KMS-11 (cell line): ENCODE measurements around the gene TSPAN9.

Experiments used
- H2AFZ ChIP-seq: fragments of 200-600 bp; sonication (generic); 2 replicates; pipeline ENCODE4 v1.6.1; 2016; ENCODE audit warnings: antibody characterized with exemption, mixed run types, low read depth
- H3K27ac ChIP-seq: fragments of 200-600 bp; sonication (generic); 2 replicates; pipeline ENCODE4 v1.6.1; 2016; ENCODE audit warnings: mild to moderate bottlenecking, mixed run types
- H3K27me3 ChIP-seq: fragments of 200-600 bp; sonication (generic); 2 replicates; pipeline ENCODE4 v1.6.1; 2017; ENCODE audit warnings: mild to moderate bottlenecking, low read depth, mixed run types, moderate library complexity; ENCODE audit not compliant: insufficient read depth
- H3K36me3 ChIP-seq: fragments of 200-600 bp; sonication (generic); 2 replicates; pipeline ENCODE4 v1.6.1; 2017; ENCODE audit warnings: mild to moderate bottlenecking, mixed run types; ENCODE audit not compliant: insufficient read depth
- H3K4me1 ChIP-seq: fragments of 200-600 bp; sonication (generic); 2 replicates; pipeline ENCODE4 v1.6.1; 2016; ENCODE audit warnings: mild to moderate bottlenecking, low read depth, mixed run types; ENCODE audit not compliant: poor library complexity, severe bottlenecking
- H3K4me2 ChIP-seq: fragments of 200-600 bp; sonication (generic); 2 replicates; pipeline ENCODE4 v1.7.0; 2016; ENCODE audit warnings: mild to moderate bottlenecking, mixed run types
- H3K4me3 ChIP-seq: fragments of 200-600 bp; sonication (generic); IDR thresholded peaks from 2 replicates; pipeline ENCODE4 v1.6.1; 2017; ENCODE audit warnings: low read depth, low read length, mixed read lengths; ENCODE audit not compliant: insufficient read depth
- H3K79me2 ChIP-seq: fragments of 200-600 bp; sonication (generic); 2 replicates; pipeline ENCODE4 v1.6.1; 2016; ENCODE audit warnings: low read depth, mixed run types; ENCODE audit not compliant: insufficient read depth
- H3K9ac ChIP-seq: fragments of 200-600 bp; sonication (generic); 2 replicates; pipeline ENCODE4 v1.6.1; 2016; ENCODE audit warnings: mild to moderate bottlenecking, mixed run types
- H4K20me1 ChIP-seq: fragments of 200-600 bp; sonication (generic); 2 replicates; pipeline ENCODE4 v1.6.1; 2016; ENCODE audit warnings: mild to moderate bottlenecking, mixed run types; ENCODE audit not compliant: insufficient read depth
- CTCF ChIP-seq: fragments of 200-600 bp; sonication (generic); conservative IDR thresholded peaks from 2 replicates; pipeline ENCODE4 v1.6.1; 2017; ENCODE audit warnings: low read depth, mild to moderate bottlenecking, antibody characterized with exemption, low read length, moderate library complexity, mixed read lengths

The TSPAN9 gene

GRCh38 chr12:3164454-3165077 lies 87.4 kb downstream of the TSPAN9 start:
- H3K27me3 ChIP-seq: no peaks in the 10 kb centered on the region

GRCh38 chr12:3165078-3165980 lies 88.2 kb downstream of the TSPAN9 start:
- H2AFZ ChIP-seq: no peak overlapping the region
- no peaks in the 10 kb centered on the region for H3K79me2 ChIP-seq
- TF ChIP-seq CTCF: no peak
- no peak overlapping the region for H3K27ac ChIP-seq
- no peaks in the 10 kb centered on the region for H3K4me1 ChIP-seq
- no peaks in the 10 kb centered on the region for H4K20me1 ChIP-seq
- H3K9ac ChIP-seq: no peak overlapping the region
- no peak overlapping the region for H3K4me3 ChIP-seq
- H3K27me3 ChIP-seq: no peaks in the 10 kb centered on the region
- H3K36me3 ChIP-seq: no peaks in the 10 kb centered on the region
- H3K4me2 ChIP-seq: no peak overlapping the region

More at GRCh38 chr12:3164454-3165077, 87.4 kb downstream of the TSPAN9 start:
- no peak overlapping the region for H3K27ac ChIP-seq
- no peak for TF ChIP-seq CTCF
- no peaks in the 10 kb centered on the region for H4K20me1 ChIP-seq
- no peak overlapping the region for H2AFZ ChIP-seq
- H3K9ac ChIP-seq: no peak overlapping the region
- H3K4me2 ChIP-seq: no peak overlapping the region
- H3K36me3 ChIP-seq: no peaks in the 10 kb centered on the region
- H3K79me2 ChIP-seq: no peaks in the 10 kb centered on the region
- H3K4me1 ChIP-seq: no peaks in the 10 kb centered on the region
- no peak overlapping the region for H3K4me3 ChIP-seq

GRCh38 chr12:3167636-3168035 lies 90.5 kb downstream of the TSPAN9 start:
- H3K4me1 ChIP-seq: no peaks in the 10 kb centered on the region
- H3K27me3 ChIP-seq: no peaks in the 10 kb centered on the region
- H4K20me1 ChIP-seq: no peaks in the 10 kb centered on the region
- H3K9ac ChIP-seq: no peak overlapping the region
- H3K27ac ChIP-seq: no peak overlapping the region
- H3K4me3 ChIP-seq: no peak overlapping the region
- H3K36me3 ChIP-seq: no peaks in the 10 kb centered on the region
- no peak overlapping the region for H2AFZ ChIP-seq
- no peaks in the 10 kb centered on the region for H3K79me2 ChIP-seq
- no peak overlapping the region for H3K4me2 ChIP-seq
- no peak for TF ChIP-seq CTCF

- Histone ChIP-seq H4K20me1 (no peaks in the 10 kb centered on the region), H3K79me2 (no peaks in the 10 kb centered on the region), H3K27ac (no peak overlapping the region), H3K4me3 (no peak overlapping the region), H2AFZ (no peak overlapping the region), H3K27me3 (no peaks in the 10 kb centered on the region), H3K9ac (no peak overlapping the region), H3K36me3 (no peaks in the 10 kb centered on the region), H3K4me1 (no peaks in the 10 kb centered on the region), H3K4me2 (no peak overlapping the region)
- TF ChIP-seq CTCF: no peak
Measured at GRCh38 chr12:3168223-3169221, 91.3 kb downstream of the TSPAN9 start.
